PC-3 (cell line): Measurements from ENCODE around the gene CDKN2B-AS1.
"Not testable (repeated sequence)": the region's sequence is repeated elsewhere in the genome, so short reads cannot be mapped to it uniquely, and the experiment has no call there.

ENCODE experiments used
- EZH2phosphoT487 ChIP-seq: fragments of 300-600 bp; sonication (generic); IDR thresholded peaks from 2 replicates; pipeline ENCODE4 v1.6.1; 2018; ENCODE audit warnings: mild to moderate bottlenecking, antibody characterized with exemption, low read length, borderline replicate concordance
- TF ChIP-seq, protein P1 (sequence below): fragments of 300-600 bp; sonication (generic); conservative IDR thresholded peaks from 2 replicates; pipeline ENCODE4 v1.5.1; 2017; ENCODE audit warnings: antibody characterized with exemption, low read depth, mild to moderate bottlenecking, low read length

- TF ChIP-seq, protein P1, sequence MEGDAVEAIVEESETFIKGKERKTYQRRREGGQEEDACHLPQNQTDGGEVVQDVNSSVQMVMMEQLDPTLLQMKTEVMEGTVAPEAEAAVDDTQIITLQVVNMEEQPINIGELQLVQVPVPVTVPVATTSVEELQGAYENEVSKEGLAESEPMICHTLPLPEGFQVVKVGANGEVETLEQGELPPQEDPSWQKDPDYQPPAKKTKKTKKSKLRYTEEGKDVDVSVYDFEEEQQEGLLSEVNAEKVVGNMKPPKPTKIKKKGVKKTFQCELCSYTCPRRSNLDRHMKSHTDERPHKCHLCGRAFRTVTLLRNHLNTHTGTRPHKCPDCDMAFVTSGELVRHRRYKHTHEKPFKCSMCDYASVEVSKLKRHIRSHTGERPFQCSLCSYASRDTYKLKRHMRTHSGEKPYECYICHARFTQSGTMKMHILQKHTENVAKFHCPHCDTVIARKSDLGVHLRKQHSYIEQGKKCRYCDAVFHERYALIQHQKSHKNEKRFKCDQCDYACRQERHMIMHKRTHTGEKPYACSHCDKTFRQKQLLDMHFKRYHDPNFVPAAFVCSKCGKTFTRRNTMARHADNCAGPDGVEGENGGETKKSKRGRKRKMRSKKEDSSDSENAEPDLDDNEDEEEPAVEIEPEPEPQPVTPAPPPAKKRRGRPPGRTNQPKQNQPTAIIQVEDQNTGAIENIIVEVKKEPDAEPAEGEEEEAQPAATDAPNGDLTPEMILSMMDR: not testable (repeated sequence)
- TF ChIP-seq EZH2phosphoT487: not testable (repeated sequence)
Observed at GRCh38 chr9:22057972-22058371, 63.4 kb downstream of the CDKN2B-AS1 start.
